RWPE2 (cell line): Measurements from ENCODE around the gene ACOX3.
A peak's percentile ranks its signal among the peaks of the same experiment; 100 is the strongest.
"Not testable (repeated sequence)": the region's sequence is repeated elsewhere in the genome, so short reads cannot be mapped to it uniquely, and the experiment has no call there.

Experiments used
- ATAC-seq: fragments of 200-7000 bp; cut with Tn5 transposase; 3 replicates; pipeline ENCODE4 v1.9.1; 2021; ENCODE audit warnings: low read depth
- DNase-seq: peaks from one replicate; pipeline ENCODE4 v3.0.0-alpha.2; 2020; ENCODE audit warnings: low spot score
- H3K27ac ChIP-seq: fragments of 450-650 bp; 2 replicates; pipeline ENCODE4 v1.5.1; 2017; ENCODE audit warnings: mild to moderate bottlenecking; ENCODE audit not compliant: poor library complexity, severe bottlenecking
- H3K27me3 ChIP-seq: fragments of 250-450 bp; sonication (Bioruptor Pico); 2 replicates; pipeline ENCODE4 v1.5.1; 2021; ENCODE audit warnings: mild to moderate bottlenecking, moderate library complexity; ENCODE audit not compliant: insufficient read depth, poor library complexity, severe bottlenecking
- H3K36me3 ChIP-seq: fragments of 250-450 bp; sonication (Bioruptor Pico); 2 replicates; pipeline ENCODE4 v1.5.1; 2020; ENCODE audit warnings: low read depth, mild to moderate bottlenecking, moderate library complexity
- H3K4me1 ChIP-seq: fragments of 250-450 bp; sonication (Bioruptor Pico); 2 replicates; pipeline ENCODE4 v1.5.1; 2021; ENCODE audit warnings: mild to moderate bottlenecking, moderate library complexity; ENCODE audit not compliant: insufficient read depth, poor library complexity, severe bottlenecking
- H3K4me3 ChIP-seq: fragments of 250-450 bp; sonication (Bioruptor Pico); 2 replicates; pipeline ENCODE4 v1.5.1; 2021; ENCODE audit warnings: mild to moderate bottlenecking, moderate library complexity; ENCODE audit not compliant: severe bottlenecking
- H3K9me3 ChIP-seq: fragments of 250-450 bp; sonication (Bioruptor Pico); 2 replicates; pipeline ENCODE4 v1.5.1; 2021; ENCODE audit warnings: mild to moderate bottlenecking, moderate library complexity; ENCODE audit not compliant: severe bottlenecking
- CTCF ChIP-seq: fragments of 450-650 bp; IDR thresholded peaks from one replicate; pipeline ENCODE4 v1.5.1; 2017; ENCODE audit warnings: mild to moderate bottlenecking, moderate library complexity; ENCODE audit not compliant: poor library complexity, severe bottlenecking

Gene ACOX3

GRCh38 chr4:8407756-8408155, 32.8 kb downstream of the ACOX3 start:
- Histone ChIP-seq H3K27me3 (no peaks in the 10 kb centered on the region), H3K4me3 (no peak overlapping the region), H3K4me1 (no peaks in the 10 kb centered on the region), H3K27ac (no peak overlapping the region), H3K9me3 (no peaks in the 10 kb centered on the region), H3K36me3 (peaks cover 3% of the 10 kb centered on the region; the same call in 1 of the 2 replicates)
- no peak for ATAC-seq
- DNase-seq, result no peak
- TF ChIP-seq CTCF, result no peak

DNA sequence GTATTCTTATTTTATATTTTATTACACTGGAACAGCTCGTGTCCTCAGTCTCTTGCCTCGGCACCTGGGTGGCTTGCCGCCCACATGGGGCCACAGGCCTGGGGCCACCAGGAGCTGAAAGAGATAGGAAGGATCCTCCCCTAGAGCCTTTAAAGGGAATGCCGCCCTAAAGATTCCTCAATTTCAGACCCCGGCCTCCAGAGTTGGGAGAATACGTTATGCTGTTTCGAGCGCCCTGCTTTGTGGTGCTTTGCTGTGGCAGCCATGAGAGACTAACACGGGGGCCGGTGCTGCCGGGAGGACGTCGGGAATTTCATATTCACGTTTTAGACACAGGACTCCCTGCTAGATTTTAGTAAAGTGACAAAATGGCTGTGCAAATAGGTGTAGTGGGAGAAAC, 33.2 kb downstream of the ACOX3 start:
- no peak overlapping the region for H3K4me3 ChIP-seq
- no peak overlapping the region for H3K27ac ChIP-seq
- peaks cover 3% of the 10 kb centered on the region; the same call in 1 of the 2 replicates for H3K36me3 ChIP-seq
- H3K27me3 ChIP-seq, result no peaks in the 10 kb centered on the region
- DNase-seq, result no peak
- H3K4me1 ChIP-seq, result no peaks in the 10 kb centered on the region
- no peaks in the 10 kb centered on the region for H3K9me3 ChIP-seq
- ATAC-seq, result no peak
- TF ChIP-seq CTCF, result peak; percentile 10

DNA sequence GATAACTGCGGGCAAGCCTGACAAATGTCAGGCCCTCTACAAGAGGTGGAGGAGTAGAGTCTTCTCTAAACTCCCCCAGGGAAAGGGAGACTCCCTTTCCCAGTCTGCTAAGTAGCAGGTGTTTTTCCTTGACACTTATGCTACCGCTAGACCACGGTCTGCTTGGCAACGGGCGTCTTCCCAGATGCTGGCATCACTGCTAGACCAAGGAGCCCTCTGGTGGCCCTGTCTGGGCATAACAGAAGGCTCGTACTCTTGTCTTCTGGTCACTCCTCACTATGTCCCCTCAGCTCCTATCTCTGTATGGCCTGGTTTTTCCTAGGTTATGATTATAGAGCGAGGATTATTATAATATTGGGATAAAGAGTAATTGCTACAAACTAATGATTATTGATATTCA, 33.6 kb downstream of the ACOX3 start:
- ATAC-seq, DNase-seq, H3K4me1 ChIP-seq, H3K9me3 ChIP-seq, H3K36me3 ChIP-seq, H3K27ac ChIP-seq, H3K4me3 ChIP-seq, H3K27me3 ChIP-seq: not testable (repeated sequence)
- peak; percentile 47 for TF ChIP-seq CTCF

GRCh38 chr4:8405516-8405875, 35.0 kb downstream of the ACOX3 start:
- H3K9me3 ChIP-seq, result no peaks in the 10 kb centered on the region
- no peak overlapping the region for H3K27ac ChIP-seq
- H3K4me1 ChIP-seq, result no peaks in the 10 kb centered on the region
- TF ChIP-seq CTCF, result no peak
- ATAC-seq (no peak), DNase-seq (no peak)
- H3K27me3 ChIP-seq, result no peaks in the 10 kb centered on the region
- peaks cover 3% of the 10 kb centered on the region; the same call in 1 of the 2 replicates for H3K36me3 ChIP-seq
- no peak overlapping the region for H3K4me3 ChIP-seq

DNA sequence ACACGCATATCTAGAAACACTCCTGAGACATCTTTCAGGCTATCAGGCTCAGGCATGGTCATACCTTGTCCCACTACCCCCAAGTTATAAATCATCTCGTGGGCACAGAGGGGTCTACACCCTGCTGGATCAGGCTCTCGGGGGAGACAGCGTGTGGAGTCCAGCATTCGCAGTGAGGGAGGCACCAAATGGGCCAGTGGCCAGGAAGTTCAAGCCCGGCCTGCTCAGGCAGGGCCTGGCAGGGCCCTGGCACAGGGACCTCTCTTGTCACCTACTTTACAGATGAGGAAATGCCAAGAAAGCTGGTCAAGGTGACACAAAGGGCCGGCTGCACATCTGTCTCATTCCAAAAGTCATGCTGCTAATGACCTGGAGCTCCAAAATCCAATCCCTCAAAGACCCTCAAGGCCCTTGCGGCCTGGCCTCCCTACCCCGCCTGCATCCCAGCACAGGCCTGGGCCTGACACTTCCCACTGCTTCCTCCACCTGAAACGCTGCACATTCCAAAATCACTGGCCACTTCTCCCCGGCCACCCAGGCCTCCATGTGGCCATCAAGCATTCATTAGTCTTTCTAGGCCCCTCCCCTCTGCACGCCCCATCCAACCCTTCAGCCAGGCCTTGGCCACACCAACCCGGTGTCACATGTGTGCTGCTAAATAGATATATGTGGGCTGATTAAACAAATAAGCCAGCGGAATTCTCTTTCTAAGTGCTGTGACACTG, 35.6 kb downstream of the ACOX3 start:
- ATAC-seq (no peak), DNase-seq (no peak)
- Histone ChIP-seq H3K27me3 (no peaks in the 10 kb centered on the region), H3K9me3 (no peaks in the 10 kb centered on the region), H3K36me3 (peaks cover 3% of the 10 kb centered on the region; the same call in 1 of the 2 replicates), H3K27ac (no peak overlapping the region), H3K4me1 (no peaks in the 10 kb centered on the region), H3K4me3 (no peak overlapping the region)
- no peak for TF ChIP-seq CTCF
